ENCODE data around the gene XRN2.

Gene XRN2

DNA sequence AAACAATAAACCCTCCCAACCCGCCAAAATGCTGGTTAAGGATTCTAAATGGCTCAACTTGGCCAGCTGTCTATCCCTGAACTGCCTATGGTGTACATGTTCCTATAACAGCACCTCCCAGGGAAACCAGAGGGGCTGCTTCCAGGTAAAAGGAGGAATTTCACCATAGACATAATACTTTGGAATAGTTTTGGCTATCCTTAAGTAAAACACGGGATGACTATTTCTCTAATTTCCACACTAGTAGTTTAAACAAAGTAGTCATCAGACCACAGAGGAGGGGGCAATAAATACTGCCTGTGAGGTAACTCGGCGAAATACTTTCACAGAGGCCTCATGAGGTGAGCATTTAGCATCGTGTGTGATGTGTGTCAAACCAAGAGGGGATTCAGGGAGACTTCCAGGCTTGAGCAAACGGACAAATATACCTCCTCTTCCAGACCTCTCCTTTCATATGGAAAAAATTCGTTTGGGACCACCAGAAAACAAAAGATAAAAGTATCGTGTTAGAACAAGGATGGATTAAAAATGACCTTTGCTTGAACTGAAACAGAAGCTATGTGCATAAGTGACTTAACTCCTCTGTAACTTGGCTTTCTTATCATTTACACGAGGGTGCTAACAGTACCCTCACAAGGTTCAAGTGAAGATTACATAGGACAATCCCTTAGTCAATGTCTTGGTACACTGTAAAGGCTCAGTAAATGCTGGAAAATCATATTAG, 1.0 kb upstream of the XRN2 start:
- DNase-seq (ENCODE audit: insufficient read length) (no peak), FAIRE-seq (no peak)
- no peak for TF ChIP-seq TAF1 (IDR thresholded peaks at IDR 0.05; ENCODE audit: borderline replicate concordance, low read depth, low read length)
- TF ChIP-seq POLR2A (IDR thresholded peaks at IDR 0.05; ENCODE audit: low read depth, low read length) = no peak
- no peak for TF ChIP-seq POLR2AphosphoS5 (IDR thresholded peaks at IDR 0.05; ENCODE audit: low read depth, low read length)

DNA sequence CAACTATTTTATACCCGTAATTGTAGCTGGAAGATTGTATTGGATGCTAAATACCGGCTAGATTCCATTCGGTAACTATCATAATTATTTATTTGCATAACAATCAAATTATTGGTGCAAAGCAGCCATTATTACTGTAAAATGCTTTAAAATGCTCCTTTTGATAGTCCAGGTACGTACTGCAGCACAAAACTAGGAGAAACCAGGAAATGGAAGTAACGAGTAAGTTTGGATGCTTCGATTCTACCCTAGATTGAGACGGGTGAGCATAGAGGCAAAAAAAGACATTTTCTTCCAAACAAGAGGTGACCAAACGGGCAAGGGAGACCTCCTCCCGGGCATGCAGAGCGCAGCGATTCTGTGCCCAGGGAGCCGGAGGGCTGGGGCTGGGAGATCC, 469 bp upstream of the XRN2 start:
- TF ChIP-seq TAF1 (IDR thresholded peaks at IDR 0.05; ENCODE audit: borderline replicate concordance, low read depth, low read length) = no peak
- TF ChIP-seq POLR2A (IDR thresholded peaks at IDR 0.05; ENCODE audit: low read depth, low read length) = no peak
- TF ChIP-seq POLR2AphosphoS5 (IDR thresholded peaks at IDR 0.05; ENCODE audit: low read depth, low read length) = no peak
- DNase-seq (ENCODE audit: insufficient read length) (no peak), FAIRE-seq (no peak)

DNA sequence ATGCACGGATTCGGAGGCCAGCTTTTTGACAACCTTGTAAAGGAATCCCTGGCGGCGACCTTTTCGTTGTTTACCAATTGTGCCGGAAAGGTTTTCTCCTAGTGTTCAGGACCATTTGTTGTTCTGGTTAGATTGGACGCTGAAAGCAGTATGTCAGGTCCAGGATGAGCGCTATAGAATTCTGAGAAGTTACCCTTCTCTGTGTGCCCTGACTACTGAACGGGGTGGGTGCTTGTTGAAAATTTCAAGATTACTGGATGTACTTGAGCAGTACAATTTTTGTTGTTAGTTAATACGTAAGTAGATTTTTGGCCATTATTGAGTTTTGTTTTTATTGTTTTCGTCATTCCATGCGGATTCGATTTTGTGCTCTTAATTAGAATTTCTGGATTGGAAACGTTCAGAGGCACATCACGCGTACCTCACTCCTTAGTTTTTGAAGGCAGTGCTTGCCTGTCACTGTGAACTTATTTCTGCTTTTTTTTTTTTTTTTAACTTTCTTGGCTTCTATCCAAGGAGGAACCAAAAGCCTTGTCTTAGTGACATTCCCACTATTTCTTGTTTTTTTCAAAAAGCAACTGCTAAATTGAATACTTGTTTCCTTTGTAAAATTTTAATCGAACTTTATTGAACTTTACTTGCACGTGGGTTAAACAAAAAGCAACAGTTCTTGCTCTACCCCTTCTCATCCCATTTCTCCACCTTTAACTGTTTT, 898 bp downstream of the XRN2 start:
- FAIRE-seq = peak; percentile 44
- TF ChIP-seq POLR2AphosphoS5 (IDR thresholded peaks at IDR 0.05; ENCODE audit: low read depth, low read length) = no peak
- TF ChIP-seq TAF1 (IDR thresholded peaks at IDR 0.05; ENCODE audit: borderline replicate concordance, low read depth, low read length) = no peak
- DNase-seq (ENCODE audit: insufficient read length) = no peak

DNA sequence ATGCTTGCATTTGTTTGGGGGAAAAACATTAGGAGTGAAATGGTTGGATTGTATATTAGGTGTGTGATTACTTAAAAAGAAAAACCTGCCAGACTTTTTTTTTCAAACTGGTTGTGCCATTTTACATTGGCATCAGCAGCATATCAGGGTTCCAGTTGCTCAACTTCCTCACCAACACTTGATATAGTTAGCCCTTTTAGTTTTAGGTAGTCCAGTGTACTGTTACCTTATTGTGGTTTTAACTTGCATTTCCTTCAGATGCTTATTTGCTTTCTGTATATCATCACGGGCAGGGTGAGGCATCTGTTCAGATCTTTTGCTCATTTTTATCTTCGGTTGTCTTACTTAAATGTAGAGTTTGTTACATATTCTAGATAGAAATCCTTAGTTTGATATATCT, 5.2 kb downstream of the XRN2 start:
- TF ChIP-seq POLR2A (IDR thresholded peaks at IDR 0.05; ENCODE audit: low read depth, low read length) (no peak), POLR2AphosphoS5 (IDR thresholded peaks at IDR 0.05; ENCODE audit: low read depth, low read length) (no peak), TAF1 (IDR thresholded peaks at IDR 0.05; ENCODE audit: borderline replicate concordance, low read depth, low read length) (no peak)
- no peak for FAIRE-seq

DNA sequence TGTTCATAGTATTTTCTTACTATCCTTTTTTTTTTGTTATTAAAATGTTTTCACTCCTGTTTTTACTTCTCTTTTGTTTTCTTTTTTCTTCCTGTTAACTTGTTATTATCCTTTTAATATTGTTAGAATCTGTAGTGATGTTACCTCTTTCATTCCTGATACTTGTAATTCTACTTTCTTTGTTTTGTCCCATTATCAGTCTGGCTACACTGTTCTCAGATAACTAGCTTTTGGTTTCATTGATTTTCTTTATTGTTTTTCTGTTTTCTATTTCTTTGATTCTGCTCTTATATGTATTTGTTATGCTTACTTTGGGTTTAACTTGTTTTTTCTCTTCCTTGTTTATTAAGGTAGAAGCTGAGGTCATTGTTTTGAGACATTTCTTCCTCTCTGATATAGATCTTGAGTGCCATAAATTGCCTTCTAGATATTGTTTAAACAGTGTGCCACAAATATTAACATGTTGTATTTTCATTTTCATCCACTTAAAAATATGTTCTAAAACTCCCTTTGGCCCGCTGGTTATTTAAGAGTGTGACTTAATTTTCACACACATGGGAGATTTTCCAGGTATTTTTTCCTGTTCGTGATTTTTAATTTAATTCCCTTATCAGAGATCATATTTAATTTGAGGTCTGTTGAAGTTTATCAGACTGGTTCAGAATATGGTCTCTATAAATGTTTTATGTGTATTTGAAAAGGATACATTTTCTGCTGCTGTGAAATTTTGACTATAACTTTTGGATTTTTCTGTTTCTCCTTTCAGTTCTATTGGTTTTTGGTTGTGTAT, 6.7 kb downstream of the XRN2 start:
- no peak for FAIRE-seq

More for the DNA sequence above, 5.2 kb downstream of the XRN2 start:
- no peak for DNase-seq (ENCODE audit: insufficient read length)

DNA sequence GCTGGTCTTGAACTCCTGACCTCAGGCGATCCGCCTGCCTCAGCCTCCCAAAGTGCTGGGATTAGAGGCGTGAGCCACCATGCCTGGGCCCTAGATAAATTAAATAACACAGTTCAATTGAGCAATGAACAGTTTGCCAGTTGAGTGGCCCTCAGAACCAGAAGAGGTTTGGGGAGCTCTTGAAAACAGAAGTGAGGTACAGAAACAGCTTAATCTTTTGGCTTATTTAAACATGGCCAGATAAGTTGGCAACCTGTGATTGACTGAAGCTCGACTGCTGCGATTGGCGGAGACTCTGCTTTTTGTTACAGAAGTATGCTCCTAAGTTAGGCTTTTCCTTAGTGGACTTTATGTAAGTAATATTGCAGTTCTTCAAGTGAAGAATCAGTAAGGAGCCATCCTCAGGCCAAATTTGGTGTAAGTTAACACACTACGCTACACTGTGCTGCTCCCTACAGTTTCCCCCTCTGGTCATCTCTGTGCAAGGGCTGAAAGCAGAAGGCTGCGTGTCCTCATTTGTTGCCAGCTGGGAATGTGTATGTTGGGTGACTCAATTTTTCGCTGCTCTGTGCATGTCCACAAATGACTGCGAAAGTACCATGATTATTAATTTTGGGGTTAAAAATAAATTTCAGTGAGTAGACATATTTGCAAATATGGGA, 9.8 kb downstream of the XRN2 start:
- no peak for DNase-seq (ENCODE audit: insufficient read length)
- no peak for TF ChIP-seq POLR2A (IDR thresholded peaks at IDR 0.05; ENCODE audit: low read depth, low read length)
- no peak for TF ChIP-seq POLR2AphosphoS5 (IDR thresholded peaks at IDR 0.05; ENCODE audit: low read depth, low read length)
- no peak for TF ChIP-seq TAF1 (IDR thresholded peaks at IDR 0.05; ENCODE audit: borderline replicate concordance, low read depth, low read length)
- no peak for FAIRE-seq

More for the DNA sequence above, 6.7 kb downstream of the XRN2 start:
- no peak for DNase-seq (ENCODE audit: insufficient read length)
- no peak for TF ChIP-seq POLR2A (IDR thresholded peaks at IDR 0.05; ENCODE audit: low read depth, low read length)
- no peak for TF ChIP-seq TAF1 (IDR thresholded peaks at IDR 0.05; ENCODE audit: borderline replicate concordance, low read depth, low read length)
- no peak for TF ChIP-seq POLR2AphosphoS5 (IDR thresholded peaks at IDR 0.05; ENCODE audit: low read depth, low read length)

DNA sequence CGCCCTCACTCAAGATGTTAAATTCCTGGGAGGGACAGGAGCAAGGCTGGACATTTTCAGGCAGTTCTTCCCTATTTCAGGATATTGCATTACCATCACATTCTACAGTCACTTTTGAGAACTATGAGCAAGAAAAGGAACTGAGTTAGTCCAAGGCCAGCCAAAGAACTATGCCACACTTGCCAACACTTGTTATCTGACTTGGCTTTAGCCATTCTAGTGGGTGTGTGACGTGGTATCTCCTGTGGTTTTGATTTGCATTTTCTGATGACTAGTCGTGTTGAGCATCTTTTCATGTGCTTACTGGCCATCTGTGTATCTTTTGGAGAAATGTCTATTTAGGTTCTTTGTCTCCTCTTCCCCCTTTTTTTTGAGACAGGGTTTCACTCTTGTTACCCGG, 12.0 kb downstream of the XRN2 start:
- DNase-seq (ENCODE audit: insufficient read length) (no peak), FAIRE-seq (peak; percentile 14)

DNA sequence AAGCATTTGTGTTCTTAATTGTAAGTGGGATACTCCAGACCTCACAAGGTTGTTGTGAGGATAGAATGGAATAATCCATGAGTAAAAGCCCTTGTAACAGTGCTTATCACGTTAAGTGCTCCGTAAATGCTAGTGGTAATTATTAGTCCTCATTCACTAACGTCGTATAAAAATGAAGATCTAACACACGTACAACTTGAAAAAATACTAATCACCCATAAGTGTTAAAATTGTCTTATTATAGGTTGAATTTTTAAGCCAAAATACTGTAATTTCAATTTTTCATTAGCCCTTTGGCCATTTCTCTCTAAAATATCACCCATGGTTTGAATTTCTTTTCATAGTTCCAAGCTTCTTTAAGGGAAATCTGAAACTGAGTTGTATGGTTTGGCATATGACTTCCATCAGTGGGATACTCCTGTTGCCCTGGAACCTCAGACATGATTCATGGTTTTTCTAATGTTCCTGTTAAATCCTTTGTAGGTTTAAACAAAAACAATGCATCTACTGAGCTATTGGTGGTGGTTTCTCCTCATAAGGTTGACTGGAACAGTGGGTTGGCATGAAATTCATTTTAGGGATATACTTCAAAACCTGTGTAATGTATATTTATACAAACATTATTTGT, 19.1 kb downstream of the XRN2 start:
- FAIRE-seq (no peak), DNase-seq (ENCODE audit: insufficient read length) (no peak)
- TF ChIP-seq POLR2AphosphoS5 (IDR thresholded peaks at IDR 0.05; ENCODE audit: low read depth, low read length) = no peak
- TF ChIP-seq POLR2A (IDR thresholded peaks at IDR 0.05; ENCODE audit: low read depth, low read length) = no peak
- TF ChIP-seq TAF1 (IDR thresholded peaks at IDR 0.05; ENCODE audit: borderline replicate concordance, low read depth, low read length) = no peak

More for the DNA sequence above, 12.0 kb downstream of the XRN2 start:
- TF ChIP-seq TAF1 (IDR thresholded peaks at IDR 0.05; ENCODE audit: borderline replicate concordance, low read depth, low read length) (no peak), POLR2A (IDR thresholded peaks at IDR 0.05; ENCODE audit: low read depth, low read length) (no peak), POLR2AphosphoS5 (IDR thresholded peaks at IDR 0.05; ENCODE audit: low read depth, low read length) (no peak)

DNA sequence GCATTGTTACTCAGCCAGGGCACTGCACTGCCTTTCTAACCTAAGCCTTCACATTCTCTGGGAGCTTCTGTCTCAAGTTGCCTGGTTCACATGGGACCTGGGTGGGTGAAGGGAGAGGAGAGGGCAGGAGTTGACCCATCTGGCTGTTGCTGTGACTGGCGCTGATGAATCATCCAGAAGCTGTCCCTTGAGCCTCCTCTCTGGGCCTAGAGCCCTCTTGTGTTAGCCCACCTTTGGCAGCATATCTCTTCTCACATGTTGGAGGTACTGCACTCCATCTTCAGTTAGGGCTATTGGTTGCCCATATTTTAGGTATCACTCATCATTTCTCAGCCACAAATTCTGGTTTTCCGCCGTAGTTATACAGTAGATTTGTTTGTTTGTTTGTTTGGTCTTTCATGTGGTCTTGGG, 19.8 kb downstream of the XRN2 start:
- no peak for TF ChIP-seq POLR2A (IDR thresholded peaks at IDR 0.05; ENCODE audit: low read depth, low read length)
- TF ChIP-seq TAF1 (IDR thresholded peaks at IDR 0.05; ENCODE audit: borderline replicate concordance, low read depth, low read length) = no peak
- TF ChIP-seq POLR2AphosphoS5 (IDR thresholded peaks at IDR 0.05; ENCODE audit: low read depth, low read length) = no peak
- DNase-seq (ENCODE audit: insufficient read length) = no peak
- no peak for FAIRE-seq

DNA sequence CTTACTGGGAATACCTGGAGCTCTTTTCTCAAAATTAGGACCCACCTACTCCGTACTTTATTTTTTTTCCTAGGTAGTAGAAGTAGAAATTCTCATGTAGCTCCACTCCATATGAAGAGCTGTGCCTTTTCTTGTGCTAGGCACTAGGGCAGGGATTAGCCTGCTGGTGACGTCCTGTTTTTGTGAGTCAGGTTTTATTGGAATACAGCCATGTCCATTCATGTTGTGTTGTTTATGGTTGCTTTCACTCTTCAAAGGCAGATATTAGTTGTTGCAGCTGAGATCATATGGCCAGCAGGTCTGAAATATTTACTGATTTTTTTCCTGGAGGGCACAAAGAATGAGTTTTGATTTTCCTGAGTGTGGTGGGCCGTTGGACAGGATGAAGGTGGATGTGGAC, 20.5 kb downstream of the XRN2 start:
- DNase-seq (ENCODE audit: insufficient read length) (no peak), FAIRE-seq (no peak)
- no peak for TF ChIP-seq POLR2AphosphoS5 (IDR thresholded peaks at IDR 0.05; ENCODE audit: low read depth, low read length)
- no peak for TF ChIP-seq TAF1 (IDR thresholded peaks at IDR 0.05; ENCODE audit: borderline replicate concordance, low read depth, low read length)
- TF ChIP-seq POLR2A (IDR thresholded peaks at IDR 0.05; ENCODE audit: low read depth, low read length) = no peak
